Lower lobe of right lung (tissue), 2 donors: Measurements from ENCODE around the gene EXO5. TPM values are rescaled to one million over a fixed set of nuclear protein-coding genes. Genes with fewer than 3 reads are reported as not detected.
"Not testable (repeated sequence)": the region's sequence is repeated elsewhere in the genome, so short reads cannot be mapped to it uniquely, and the experiment has no call there.

Source experiments
- ATAC-seq, 2 donors: fragments of 200-7000 bp; cut with Tn5 transposase; one replicate each; pipeline ENCODE4 v1.9.1; 2020 to 2022; ENCODE audit warnings: mild to moderate bottlenecking in 2 of 2, moderate library complexity in 2 of 2
- DNase-seq: peaks from one replicate; pipeline ENCODE4 v3.0.0-alpha.2; 2020
- H3K27ac ChIP-seq: fragments of 200-600 bp; one replicate; pipeline ENCODE4 v1.8.0; 2022
- H3K27me3 ChIP-seq: fragments of 200-600 bp; one replicate; pipeline ENCODE4 v1.8.0; 2022; ENCODE audit warnings: low read depth
- H3K36me3 ChIP-seq: fragments of 200-600 bp; one replicate; pipeline ENCODE4 v1.8.0; 2022; ENCODE audit warnings: mild to moderate bottlenecking
- H3K4me1 ChIP-seq: fragments of 200-600 bp; one replicate; pipeline ENCODE4 v1.8.0; 2022
- H3K4me3 ChIP-seq: fragments of 200-600 bp; one replicate; pipeline ENCODE4 v1.8.0; 2022; ENCODE audit warnings: mild to moderate bottlenecking
- H3K9me3 ChIP-seq: fragments of 200-600 bp; one replicate; pipeline ENCODE4 v1.8.0; 2022
- CTCF ChIP-seq: fragments of 200-600 bp; IDR thresholded peaks from one replicate; pipeline ENCODE4 v1.8.0; 2022; ENCODE audit warnings: antibody characterized with exemption, mild to moderate bottlenecking
- intact Hi-C: fragments of 100-400 bp; cut with DNase I; formaldehyde crosslinking; loops from one replicate; pipeline ENCODE4 v1.11.0; 2022
- total RNA-seq: library from RNA; stranded (reverse); fragmentation: NEBNext Ultra II Directional; extraction: Animal tissue kit (Norgen Biotek cat#: 25700); gene quantifications from one replicate; pipeline ENCODE4 v1.2.1, GENCODE V29; 2021
- donor health status: DM: no; HTN: yes; CAD: no; lungs with severe emphysema.

The EXO5 gene
- total RNA-seq, 1 donor from 2014 or later, result 7.8 TPM

DNA sequence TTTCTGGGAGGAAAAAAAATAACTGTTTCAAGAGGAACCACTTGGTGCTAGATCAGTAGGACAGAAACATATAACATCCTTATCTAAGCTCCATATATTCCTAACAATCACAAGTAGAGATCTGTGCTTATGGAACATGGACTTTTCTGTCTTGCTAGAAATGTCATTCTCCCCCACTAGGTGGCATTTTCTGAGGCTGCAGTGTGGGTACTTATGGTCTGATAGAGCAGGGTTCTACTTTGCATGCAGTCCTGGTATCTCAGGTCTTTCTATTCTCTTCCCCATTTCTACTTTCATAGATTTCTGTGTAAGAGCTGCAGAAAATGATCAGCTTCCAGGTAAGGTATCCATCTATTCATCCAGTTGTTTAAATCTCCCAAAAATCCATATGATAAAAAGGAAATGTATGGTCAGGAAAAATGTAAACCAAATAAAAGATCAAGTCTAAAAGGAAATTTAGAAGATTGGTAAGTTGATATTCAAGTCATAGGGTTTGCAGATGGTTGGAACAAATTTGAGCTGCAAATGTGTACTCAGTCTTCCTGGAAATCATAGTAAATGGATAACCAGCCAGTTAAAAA, 24.4 kb downstream of the EXO5 start:
- ATAC-seq, result peak; percentile 57
- no peaks in the 10 kb centered on the region for H3K36me3 ChIP-seq
- intact Hi-C loops, result no loop called here
- H3K4me3 ChIP-seq, result no peak overlapping the region
- H3K27ac ChIP-seq, result no peak overlapping the region
- no peaks in the 10 kb centered on the region for H3K27me3 ChIP-seq
- peaks cover 18% of the 10 kb centered on the region for H3K4me1 ChIP-seq
- peak; percentile 54 for TF ChIP-seq CTCF
- no peaks in the 10 kb centered on the region for H3K9me3 ChIP-seq
- no peak for DNase-seq

GRCh38 chr1:40534589-40534988, 26.0 kb downstream of the EXO5 start:
- Histone ChIP-seq H3K27me3 (no peaks in the 10 kb centered on the region), H3K4me3 (no peak overlapping the region), H3K36me3 (no peaks in the 10 kb centered on the region), H3K9me3 (no peaks in the 10 kb centered on the region), H3K27ac (no peak overlapping the region), H3K4me1 (peaks cover 18% of the 10 kb centered on the region)
- ATAC-seq, result no peak
- intact Hi-C loops, result no loop called here
- no peak for TF ChIP-seq CTCF
- no peak for DNase-seq

GRCh38 chr1:40535732-40536131, 27.2 kb downstream of the EXO5 start:
- no peak for TF ChIP-seq CTCF
- H3K4me1 ChIP-seq, result peaks cover 12% of the 10 kb centered on the region
- intact Hi-C loops, result no loop called here
- H3K27me3 ChIP-seq, result no peaks in the 10 kb centered on the region
- no peaks in the 10 kb centered on the region for H3K36me3 ChIP-seq
- no peak overlapping the region for H3K27ac ChIP-seq
- H3K9me3 ChIP-seq, result no peaks in the 10 kb centered on the region
- ATAC-seq, result no peak
- no peak for DNase-seq
- H3K4me3 ChIP-seq, result no peak overlapping the region

DNA sequence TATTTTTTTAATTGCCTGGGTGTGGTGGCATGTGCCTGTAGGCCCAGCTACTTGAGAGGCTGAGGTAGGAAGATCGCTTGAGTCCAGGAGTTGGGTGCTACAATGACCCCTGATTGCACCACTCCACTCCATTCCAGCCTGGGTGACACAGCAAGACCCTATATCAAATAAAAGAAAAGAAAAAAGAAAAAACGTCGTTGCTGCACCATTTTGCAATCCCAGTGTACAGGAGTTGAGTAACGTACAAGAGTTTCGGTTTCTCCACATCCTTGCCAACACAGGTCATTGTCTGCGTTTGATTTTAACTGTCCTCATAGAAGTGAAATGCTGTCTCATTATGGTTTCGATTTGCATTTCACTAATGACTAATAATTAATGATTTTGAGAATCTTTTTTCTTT, 30.8 kb downstream of the EXO5 start:
- no peaks in the 10 kb centered on the region for H3K9me3 ChIP-seq
- no peaks in the 10 kb centered on the region for H3K4me1 ChIP-seq
- ATAC-seq (no peak), DNase-seq (no peak)
- TF ChIP-seq CTCF, result no peak
- H3K27me3 ChIP-seq, result no peaks in the 10 kb centered on the region
- intact Hi-C loops, result no loop called here
- H3K36me3 ChIP-seq, result peaks cover 22% of the 10 kb centered on the region
- H3K27ac ChIP-seq, result no peak overlapping the region
- H3K4me3 ChIP-seq, result no peak overlapping the region

DNA sequence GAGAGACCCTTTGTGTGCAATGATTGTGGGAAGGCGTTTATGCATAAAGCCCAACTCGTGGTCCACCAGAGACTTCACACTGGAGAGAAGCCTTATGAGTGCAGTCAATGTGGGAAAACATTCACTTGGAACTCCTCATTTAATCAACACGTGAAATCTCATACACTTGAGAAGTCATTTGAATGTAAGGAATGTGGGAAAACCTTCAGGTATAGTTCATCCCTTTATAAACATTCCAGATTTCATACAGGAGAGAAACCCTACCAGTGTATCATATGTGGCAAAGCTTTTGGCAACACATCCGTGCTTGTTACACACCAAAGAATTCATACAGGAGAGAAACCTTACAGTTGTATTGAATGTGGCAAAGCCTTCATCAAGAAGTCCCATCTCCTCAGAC, 38.4 kb downstream of the EXO5 start:
- H3K4me3 ChIP-seq, result no peak overlapping the region
- no peaks in the 10 kb centered on the region for H3K27me3 ChIP-seq
- no peak for TF ChIP-seq CTCF
- peaks cover 41% of the 10 kb centered on the region for H3K36me3 ChIP-seq
- H3K27ac ChIP-seq, result no peak overlapping the region
- DNase-seq (no peak), ATAC-seq (no peak)
- no peaks in the 10 kb centered on the region for H3K4me1 ChIP-seq
- intact Hi-C loops, result no loop called here
- peaks cover 27% of the 10 kb centered on the region for H3K9me3 ChIP-seq

DNA sequence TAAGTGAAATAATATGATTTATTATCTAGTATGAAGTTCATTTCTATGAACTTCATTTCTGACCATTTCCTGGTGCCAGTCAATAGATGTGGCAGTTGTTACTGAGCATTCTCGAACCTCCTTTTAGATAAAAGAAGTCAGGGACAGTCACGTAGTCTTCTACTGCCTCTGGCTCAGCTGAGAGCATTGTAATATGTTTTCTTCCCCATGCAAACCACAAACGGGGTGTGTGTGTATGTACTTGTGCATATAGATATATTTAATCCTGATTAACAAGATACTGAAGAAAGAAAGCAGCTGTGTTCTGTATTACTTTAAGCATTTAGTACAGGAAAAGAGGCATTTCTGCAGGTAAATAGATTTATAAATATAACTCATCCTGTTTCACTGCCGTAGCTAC, 44.5 kb downstream of the EXO5 start:
- Histone ChIP-seq H3K4me1 (no peaks in the 10 kb centered on the region), H3K4me3 (no peak overlapping the region), H3K27ac (no peak overlapping the region), H3K9me3 (peaks cover 3% of the 10 kb centered on the region), H3K27me3 (no peaks in the 10 kb centered on the region), H3K36me3 (no peaks in the 10 kb centered on the region)
- no peak for ATAC-seq
- TF ChIP-seq CTCF, result no peak
- intact Hi-C loops, result no loop called here
- DNase-seq, result no peak

DNA sequence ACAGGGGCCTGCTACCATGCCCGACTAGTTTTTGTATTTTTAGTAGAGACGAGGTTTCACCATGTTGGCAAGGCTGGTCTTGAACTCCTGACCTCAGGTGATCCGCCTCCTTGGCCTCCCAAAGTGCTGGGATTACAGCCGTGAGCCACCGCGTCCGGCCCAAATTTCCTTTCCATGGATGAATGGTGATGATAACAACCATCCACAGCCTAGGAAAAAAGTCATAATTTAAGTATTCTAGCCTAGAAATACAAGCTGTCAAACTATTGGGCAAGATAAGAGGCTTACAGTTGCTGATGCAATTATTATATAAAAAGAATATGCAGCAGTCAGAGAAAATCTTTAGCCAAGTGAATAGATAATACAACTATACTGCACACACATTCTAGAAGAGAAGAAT, 46.2 kb downstream of the EXO5 start:
- H3K27me3 ChIP-seq, H3K4me3 ChIP-seq, H3K9me3 ChIP-seq, ATAC-seq, H3K27ac ChIP-seq, H3K4me1 ChIP-seq, DNase-seq, H3K36me3 ChIP-seq, intact Hi-C loops: not testable (repeated sequence)
